WTC11 (cell line): ENCODE measurements around the gene RAPGEF3. TPM values are rescaled to one million over a fixed set of nuclear protein-coding genes. Genes with fewer than 3 reads are reported as not detected.

Source experiments
- ATAC-seq: fragments of 200-7000 bp; cut with Tn5 transposase; 2 replicates; pipeline ENCODE4 v1.10.0; 2021; ENCODE audit warnings: mild to moderate bottlenecking, moderate library complexity
- CTCF ChIA-PET: fragments of 300-600 bp; sonication (Branson Sonifier 250); formaldehyde crosslinking; loops from one replicate; lab custom pipeline; 2021; ENCODE audit warnings: antibody characterized with exemption; lab: Charles Lee
- POLR2A ChIA-PET: fragments of 350-600 bp; sonication (Branson Sonifier 250); formaldehyde crosslinking; loops from one replicate; lab custom pipeline; 2021; ENCODE audit warnings: antibody characterized with exemption; lab: Charles Lee
- DNase-seq: peaks from one replicate; pipeline ENCODE4 v3.0.0; 2021; ENCODE audit warnings: low spot score
- H3K27ac Mint-ChIP-seq: 2 replicates; pipeline ENCODE4 v1.8.0; 2021; ENCODE audit warnings: mixed read lengths
- H3K27me3 Mint-ChIP-seq: 2 replicates; pipeline ENCODE4 v1.8.0; 2021; ENCODE audit warnings: low read depth, mild to moderate bottlenecking, moderate library complexity, mixed read lengths
- H3K36me3 Mint-ChIP-seq: 2 replicates; pipeline ENCODE4 v1.8.0; 2021; ENCODE audit warnings: mixed read lengths
- H3K4me1 Mint-ChIP-seq: 2 replicates; pipeline ENCODE4 v1.8.0; 2022; ENCODE audit warnings: mixed read lengths
- H3K4me3 Mint-ChIP-seq: 2 replicates; pipeline ENCODE4 v1.8.0; 2021; ENCODE audit warnings: mild to moderate bottlenecking, moderate library complexity, mixed read lengths
- H3K9me3 Mint-ChIP-seq: 2 replicates; pipeline ENCODE4 v1.8.0; 2021; ENCODE audit warnings: mixed read lengths
- CBFB ChIP-seq: sonication (generic); formaldehyde crosslinking; IDR thresholded peaks from 2 replicates; pipeline ENCODE4 v1.8.1; 2022; ENCODE audit warnings: mild to moderate bottlenecking, low read depth, missing genetic modification reagents
- EMX1 ChIP-seq: fragments of 250-450 bp; sonication (Bioruptor Pico); IDR thresholded peaks from 2 replicates; pipeline ENCODE4 v1.8.0; 2021; ENCODE audit warnings: mild to moderate bottlenecking
- FOXP4 ChIP-seq: sonication (generic); formaldehyde crosslinking; IDR thresholded peaks from 2 replicates; pipeline ENCODE4 v1.8.0; 2022; ENCODE audit warnings: mild to moderate bottlenecking, missing genetic modification reagents
- GABPB1 ChIP-seq: sonication (generic); formaldehyde crosslinking; IDR thresholded peaks from 2 replicates; pipeline ENCODE4 v1.8.1; 2023; ENCODE audit warnings: mild to moderate bottlenecking, missing genetic modification reagents
- GTF2I ChIP-seq: fragments of 250-450 bp; sonication (Bioruptor Pico); conservative IDR thresholded peaks from 2 replicates; pipeline ENCODE4 v1.4.0; 2021; ENCODE audit warnings: mild to moderate bottlenecking
- HMGA2 ChIP-seq: fragments of 250-450 bp; sonication (Bioruptor Pico); IDR thresholded peaks from 2 replicates; pipeline ENCODE4 v1.4.0; 2021; ENCODE audit warnings: mild to moderate bottlenecking, moderate library complexity
- HMGXB4 ChIP-seq: sonication (generic); formaldehyde crosslinking; IDR thresholded peaks from 2 replicates; pipeline ENCODE4 v1.8.1; 2023; ENCODE audit warnings: mild to moderate bottlenecking, moderate library complexity, missing genetic modification reagents
- JAZF1 ChIP-seq: fragments of 250-450 bp; sonication (Bioruptor Pico); IDR thresholded peaks from 2 replicates; pipeline ENCODE4 v1.9.0; 2021; ENCODE audit warnings: moderate library complexity, mild to moderate bottlenecking, inconsistent platforms
- JUN ChIP-seq: sonication (generic); formaldehyde crosslinking; IDR thresholded peaks from 2 replicates; pipeline ENCODE4 v1.8.0; 2023; ENCODE audit warnings: mild to moderate bottlenecking, missing genetic modification reagents
- MAX ChIP-seq: sonication (generic); formaldehyde crosslinking; IDR thresholded peaks from 2 replicates; pipeline ENCODE4 v1.8.0; 2022; ENCODE audit warnings: mild to moderate bottlenecking, missing genetic modification reagents
- NR1H2 ChIP-seq: sonication (generic); formaldehyde crosslinking; IDR thresholded peaks from 2 replicates; pipeline ENCODE4 v1.9.0; 2021; ENCODE audit warnings: mild to moderate bottlenecking, moderate library complexity, missing genetic modification reagents
- NR3C1 ChIP-seq: sonication (generic); formaldehyde crosslinking; conservative IDR thresholded peaks from 2 replicates; pipeline ENCODE4 v1.8.1; 2023; ENCODE audit warnings: low read depth, mild to moderate bottlenecking, missing genetic modification reagents
- SMAD3 ChIP-seq: sonication (generic); formaldehyde crosslinking; IDR thresholded peaks from 2 replicates; pipeline ENCODE4 v1.8.0; 2022; ENCODE audit warnings: missing genetic modification reagents, mild to moderate bottlenecking, borderline replicate concordance
- SP1 ChIP-seq: sonication (generic); formaldehyde crosslinking; conservative IDR thresholded peaks from 2 replicates; pipeline ENCODE4 v1.8.1; 2022; ENCODE audit warnings: missing genetic modification reagents
- STAT6 ChIP-seq: sonication (generic); formaldehyde crosslinking; conservative IDR thresholded peaks from 2 replicates; pipeline ENCODE4 v1.8.1; 2023; ENCODE audit warnings: mild to moderate bottlenecking, low read depth, missing genetic modification reagents, moderate library complexity
- TEAD1 ChIP-seq: sonication (generic); formaldehyde crosslinking; IDR thresholded peaks from 2 replicates; pipeline ENCODE4 v1.8.0; 2022; ENCODE audit warnings: mild to moderate bottlenecking, missing genetic modification reagents
- USF1 ChIP-seq: sonication (generic); formaldehyde crosslinking; IDR thresholded peaks from 2 replicates; pipeline ENCODE4 v1.8.0; 2022; ENCODE audit warnings: mild to moderate bottlenecking, missing genetic modification reagents
- ZBTB21 ChIP-seq: sonication (generic); formaldehyde crosslinking; IDR thresholded peaks from 2 replicates; pipeline ENCODE4 v1.8.1; 2023; ENCODE audit warnings: mild to moderate bottlenecking, missing genetic modification reagents, borderline replicate concordance
- ZMAT4 ChIP-seq: fragments of 250-450 bp; sonication (Bioruptor Pico); IDR thresholded peaks from 2 replicates; pipeline ENCODE4 v1.9.0; 2021; ENCODE audit warnings: mild to moderate bottlenecking
- ZNF138 ChIP-seq: sonication (generic); formaldehyde crosslinking; conservative IDR thresholded peaks from 2 replicates; pipeline ENCODE4 v1.8.1; 2022; ENCODE audit warnings: mild to moderate bottlenecking, moderate library complexity, missing genetic modification reagents
- ZNF232 ChIP-seq: sonication (generic); formaldehyde crosslinking; IDR thresholded peaks from 2 replicates; pipeline ENCODE4 v1.8.0; 2022; ENCODE audit warnings: mild to moderate bottlenecking, missing genetic modification reagents
- ZNF281 ChIP-seq: sonication (generic); formaldehyde crosslinking; IDR thresholded peaks from 2 replicates; pipeline ENCODE4 v1.8.0; 2023; ENCODE audit warnings: mild to moderate bottlenecking, missing genetic modification reagents
- ZNF671 ChIP-seq: fragments of 250-450 bp; sonication (Bioruptor Pico); IDR thresholded peaks from 2 replicates; pipeline ENCODE4 v1.8.0; 2021; ENCODE audit warnings: mild to moderate bottlenecking
- total RNA-seq: library from RNA; stranded (reverse); gene quantifications from 3 replicates; pipeline ENCODE4 v1.2.3, GENCODE V29; 2021

The RAPGEF3 gene
- total RNA-seq, 1 experiment from 2014 or later: 13.3 TPM

- TF ChIP-seq MAX (CRISPR knock-in tag) (no peak), JAZF1 (no peak), NR3C1 (CRISPR knock-in tag) (no peak), ZNF281 (no peak), HMGA2 (CRISPR knock-in tag) (no peak)
- TF ChIP-seq, all 79 proteins: peak for 0
- Mint-ChIP-seq H3K36me3 (no peaks in the 10 kb centered on the region), H3K4me1 (peaks cover 35% of the 10 kb centered on the region), H3K27ac (no peak overlapping the region), H3K9me3 (no peaks in the 10 kb centered on the region), H3K4me3 (no peak overlapping the region), H3K27me3 (peaks cover 10% of the 10 kb centered on the region)
- no peak for ATAC-seq
- POLR2A ChIA-PET: no interaction called here
- DNase-seq: no peak
- CTCF ChIA-PET: interaction anchor here (6.4 to 15.4 kb wide), 4 partner anchors 17 to 98 kb away, joined by 104 to 735 read pairs (median 163); partner anchors contain the start of genes RAPGEF3 and SLC48A1
Observed at GRCh38 chr12:47739297-47739696, 19.4 kb downstream of the RAPGEF3 start.

GRCh38 chr12:47737936-47738594 lies 20.6 kb downstream of the RAPGEF3 start:
- POLR2A ChIA-PET: no interaction called here
- ATAC-seq: no peak
- Mint-ChIP-seq H3K27ac (no peak overlapping the region), H3K4me3 (no peak overlapping the region), H3K36me3 (no peaks in the 10 kb centered on the region), H3K27me3 (peaks cover 7% of the 10 kb centered on the region), H3K9me3 (no peaks in the 10 kb centered on the region), H3K4me1 (peaks cover 27% of the 10 kb centered on the region)
- TF ChIP-seq EMX1 (CRISPR knock-in tag): no peak
- no peak for TF ChIP-seq FOXP4
- TF ChIP-seq ZMAT4: no peak
- TF ChIP-seq NR1H2 (CRISPR knock-in tag): no peak
- no peak for TF ChIP-seq HMGXB4 (CRISPR knock-in tag)
- TF ChIP-seq ZNF671: no peak
- TF ChIP-seq ZNF232 (CRISPR knock-in tag): no peak
- TF ChIP-seq JUN: no peak
- no peak for TF ChIP-seq ZBTB21 (CRISPR knock-in tag)
- no peak for TF ChIP-seq SP1 (CRISPR knock-in tag)
- TF ChIP-seq HMGA2 (CRISPR knock-in tag): no peak
- no peak for TF ChIP-seq ZNF138 (CRISPR knock-in tag)
- no peak for TF ChIP-seq STAT6
- TF ChIP-seq TEAD1 (CRISPR knock-in tag): no peak
- TF ChIP-seq GABPB1 (CRISPR knock-in tag): no peak
- TF ChIP-seq SMAD3 (CRISPR knock-in tag): no peak
- TF ChIP-seq CBFB (CRISPR knock-in tag): no peak
- no peak for TF ChIP-seq GTF2I (CRISPR knock-in tag)
- no peak for TF ChIP-seq USF1 (CRISPR knock-in tag)
- no peak for DNase-seq
- CTCF ChIA-PET: interaction anchor here (8.9 to 15.4 kb wide), 2 partner anchors 22 to 36 kb away, joined by 104 to 735 read pairs; partner anchors contain the start of gene SLC48A1
